Activated gamma-delta T cell treated with anti-CD3 and anti-CD28 coated beads, Interleukin-2, amount 50 U/mL, for 16 hours (primary cell): Measurements from ENCODE around the gene THSD4.

Source experiments
- DNase-seq: peaks from one replicate; pipeline ENCODE4 v3.0.0-alpha.2; 2020; ENCODE audit warnings: low read depth

THSD4 gene

GRCh38 chr15:71628988-71629770 lies 513.9 kb downstream of the THSD4 start:
- no peak for DNase-seq

DNA sequence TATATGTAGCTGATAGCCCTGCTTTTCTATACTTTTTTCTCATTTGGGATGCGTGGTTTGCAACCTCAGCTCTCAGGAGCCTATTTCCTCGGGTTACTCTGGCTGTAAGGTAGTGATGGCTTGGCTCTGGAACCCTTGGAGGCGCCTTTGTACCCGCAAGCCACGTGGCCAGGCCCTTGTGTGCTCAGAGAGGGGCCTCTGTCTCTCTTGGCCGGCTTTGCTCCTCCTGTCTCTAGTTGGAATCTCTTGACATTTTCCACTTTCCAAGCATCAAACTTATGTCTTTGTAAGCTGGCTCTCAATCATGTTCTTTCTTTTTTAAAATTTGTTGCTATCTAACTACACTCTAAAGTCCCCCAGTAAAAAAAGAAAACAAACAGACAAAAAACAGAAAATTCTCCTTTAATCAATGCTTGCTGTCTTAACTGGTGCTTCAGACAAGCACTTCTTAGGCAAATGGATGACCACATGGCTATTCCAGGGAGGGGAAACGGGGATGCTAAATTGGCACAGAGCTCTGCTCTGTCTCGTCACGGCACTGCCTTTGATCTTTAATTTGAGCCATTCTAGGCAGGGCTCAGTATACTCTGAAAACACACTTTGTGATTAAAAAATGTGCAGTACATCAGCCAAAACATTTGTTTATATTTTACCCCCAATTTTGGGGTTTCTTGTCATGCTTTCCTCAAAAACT lies 514.7 kb downstream of the THSD4 start:
- no peak for DNase-seq

- DNase-seq, result no peak
These were observed 515.2 kb downstream of the THSD4 start for GRCh38 chr15:71630475-71630809.

DNA sequence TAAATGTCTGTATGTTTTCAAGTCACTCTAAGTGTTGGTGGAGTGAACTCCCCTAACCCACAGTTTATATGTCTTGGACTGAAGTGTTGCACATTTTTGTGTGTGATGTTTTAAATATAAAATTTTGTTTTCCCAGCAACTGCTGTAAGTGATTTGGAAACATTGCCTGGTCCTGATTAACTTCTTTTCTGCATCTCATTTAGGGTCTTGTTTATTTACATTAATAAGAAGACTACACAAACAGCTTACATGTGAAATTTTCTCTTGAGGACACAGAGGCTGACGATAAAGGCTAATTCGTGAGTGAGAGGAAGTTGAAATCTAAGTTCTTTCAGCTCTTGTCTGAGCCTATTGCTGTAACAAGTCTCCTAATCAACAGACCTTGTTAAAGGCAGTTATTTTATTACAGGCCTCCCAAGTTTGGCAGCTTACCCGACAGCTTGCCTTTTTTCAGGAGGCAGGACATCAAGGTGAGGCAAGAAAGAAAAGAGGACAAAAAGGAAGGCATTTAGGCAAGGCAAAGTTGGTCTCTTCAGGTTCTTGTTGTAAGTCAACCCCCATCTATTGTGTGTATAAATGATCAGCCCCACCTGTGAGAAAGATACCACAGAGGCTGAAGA lies 517.4 kb downstream of the THSD4 start:
- DNase-seq, result no peak

DNA sequence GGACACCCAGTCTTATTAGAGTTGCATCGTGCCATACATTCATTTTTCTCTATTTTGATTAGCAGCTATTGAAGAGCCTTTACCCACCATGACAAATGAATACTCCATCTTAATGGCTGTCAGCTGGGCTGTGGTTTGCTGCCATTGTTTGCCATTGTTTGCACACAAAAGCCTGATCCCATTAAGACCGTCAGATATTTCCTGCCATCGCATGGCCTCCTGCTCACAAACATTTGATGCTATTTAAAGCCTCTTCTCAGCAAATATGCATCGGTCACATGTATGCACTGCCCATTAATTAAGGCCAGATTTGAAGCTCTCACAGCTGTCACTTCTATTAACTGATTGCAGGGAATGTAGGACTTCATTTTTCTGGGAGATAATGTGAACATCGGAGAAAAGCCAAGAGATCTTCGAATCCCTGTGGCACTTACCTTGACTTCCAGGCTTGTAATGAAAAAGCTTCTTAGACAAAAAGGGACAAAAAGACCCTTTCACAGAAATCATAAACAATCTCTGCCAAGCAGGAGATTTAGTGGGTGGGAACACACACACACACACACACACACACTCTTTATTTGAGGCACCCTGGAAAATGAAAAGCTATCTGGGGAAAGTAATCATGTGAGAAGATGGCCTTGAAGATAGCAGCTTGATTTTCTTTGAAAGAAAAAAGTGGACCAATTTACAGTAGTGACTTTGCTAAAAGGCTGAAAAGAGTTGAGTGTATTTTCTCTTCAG lies 519.7 kb downstream of the THSD4 start:
- no peak for DNase-seq

- DNase-seq, result no peak
These were observed 520.5 kb downstream of the THSD4 start for GRCh38 chr15:71635735-71636134.

DNA sequence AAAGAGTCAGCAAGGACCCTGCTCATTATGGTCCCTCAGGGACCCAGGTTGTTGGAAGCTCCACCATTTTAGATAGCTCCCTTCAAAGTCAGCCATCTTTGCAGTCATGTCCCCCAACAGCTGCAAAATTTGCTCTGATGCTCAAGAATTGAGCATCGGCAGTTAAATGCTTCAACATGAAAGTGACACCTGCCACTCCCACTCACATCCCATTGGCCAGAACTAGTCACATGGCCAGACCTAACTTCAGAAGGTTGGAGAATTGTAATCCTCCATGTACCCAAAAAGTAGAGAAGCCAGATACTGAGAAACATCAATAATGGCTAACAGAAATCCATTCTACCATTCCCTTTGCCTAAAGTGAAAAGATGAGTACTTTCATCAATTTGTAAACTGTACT lies 523.6 kb downstream of the THSD4 start:
- DNase-seq, result no peak

DNA sequence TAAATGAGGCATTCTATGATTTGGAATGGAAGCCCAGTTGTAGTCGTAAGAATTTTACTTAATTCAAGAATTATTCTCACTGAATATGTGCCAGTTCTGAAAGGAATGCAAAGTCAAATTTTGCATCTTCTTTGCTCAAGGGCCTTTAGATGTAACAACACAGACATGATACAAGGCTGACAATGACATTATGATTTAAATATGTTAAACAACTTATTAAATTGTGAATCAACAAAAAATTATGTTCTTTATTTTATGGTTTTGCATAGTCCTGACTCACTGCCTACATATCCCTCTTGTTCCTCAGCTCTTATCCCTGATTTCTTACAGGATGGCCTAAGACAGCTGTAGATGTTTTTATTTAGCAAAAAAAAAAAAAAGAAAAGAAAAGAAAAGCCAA lies 524.2 kb downstream of the THSD4 start:
- DNase-seq, result no peak

GRCh38 chr15:71643918-71644317 lies 528.6 kb downstream of the THSD4 start:
- DNase-seq, result no peak

DNA sequence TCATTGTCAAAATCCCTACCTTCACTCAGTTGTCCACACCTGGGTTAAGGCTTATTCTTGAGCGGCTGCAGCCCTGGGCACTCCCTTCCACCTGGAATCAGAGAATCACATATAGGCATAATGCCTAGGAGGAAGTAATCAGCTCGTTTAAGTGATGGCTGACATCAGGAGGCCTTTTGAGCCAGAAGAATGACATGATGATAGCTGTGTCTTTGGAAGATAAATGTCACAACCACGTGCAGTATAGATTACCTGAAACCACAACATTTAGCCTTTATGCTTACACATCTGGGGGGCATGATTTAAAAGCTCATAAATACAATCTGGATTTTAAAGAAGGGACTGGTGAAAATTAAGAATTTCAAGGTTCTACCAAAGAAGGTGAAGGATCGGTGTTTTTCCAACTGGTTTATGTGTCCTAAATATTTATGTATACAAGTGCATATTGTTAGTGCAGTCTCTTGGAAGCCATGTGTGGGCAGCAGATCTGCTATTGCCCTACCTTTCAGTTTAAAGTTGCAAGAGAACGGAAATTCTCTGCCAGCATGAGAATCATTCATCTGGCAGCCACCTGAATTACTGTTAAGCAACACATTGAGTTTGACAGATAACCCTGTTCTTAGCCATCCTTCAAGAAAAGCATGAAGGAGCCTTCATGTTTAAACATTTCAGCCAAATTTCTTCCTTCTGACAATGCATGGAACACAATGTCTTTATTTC lies 531.7 kb downstream of the THSD4 start:
- no peak for DNase-seq

GRCh38 chr15:71647487-71647808 lies 532.2 kb downstream of the THSD4 start:
- no peak for DNase-seq

- DNase-seq, result no peak
These were observed 532.8 kb downstream of the THSD4 start for GRCh38 chr15:71648095-71648494.

DNA sequence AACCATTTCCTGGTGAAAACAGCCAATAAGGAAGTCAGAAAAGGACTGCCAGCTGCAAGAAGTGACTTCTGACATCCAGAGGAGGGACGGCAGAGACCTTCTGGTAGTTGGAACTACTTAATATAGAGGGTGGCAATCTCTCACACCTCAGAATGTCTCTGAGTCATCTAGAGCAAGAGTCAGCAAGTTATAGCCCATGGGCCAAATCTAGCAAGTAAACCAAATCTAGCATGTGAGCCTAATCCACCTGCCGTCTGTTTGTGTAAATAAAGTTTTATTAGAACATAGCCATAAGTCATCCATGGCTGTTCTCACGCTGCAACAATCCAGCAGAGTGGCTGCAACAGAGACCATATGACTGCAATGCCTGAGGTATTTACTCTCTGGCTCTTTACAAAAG lies 534.6 kb downstream of the THSD4 start:
- no peak for DNase-seq

DNA sequence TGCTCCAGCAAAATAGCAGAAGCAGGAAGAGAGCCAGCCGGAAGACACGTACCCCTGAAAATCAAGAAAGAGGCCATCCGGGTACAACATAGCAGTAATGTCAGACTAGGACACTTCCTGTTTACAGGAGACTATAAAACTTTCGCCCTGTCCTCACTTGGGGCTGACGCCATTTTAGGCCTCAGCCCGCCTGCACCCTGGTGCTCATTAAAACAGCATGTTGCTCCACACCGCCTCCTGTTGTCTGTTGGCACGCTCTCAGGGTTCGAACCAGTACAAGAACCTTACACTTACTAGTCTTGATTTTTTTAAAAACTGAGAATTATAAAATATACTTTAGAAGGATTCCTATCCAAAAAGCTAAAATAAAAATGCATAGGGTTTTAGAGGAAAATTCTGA lies 535.3 kb downstream of the THSD4 start:
- DNase-seq, result no peak

DNA sequence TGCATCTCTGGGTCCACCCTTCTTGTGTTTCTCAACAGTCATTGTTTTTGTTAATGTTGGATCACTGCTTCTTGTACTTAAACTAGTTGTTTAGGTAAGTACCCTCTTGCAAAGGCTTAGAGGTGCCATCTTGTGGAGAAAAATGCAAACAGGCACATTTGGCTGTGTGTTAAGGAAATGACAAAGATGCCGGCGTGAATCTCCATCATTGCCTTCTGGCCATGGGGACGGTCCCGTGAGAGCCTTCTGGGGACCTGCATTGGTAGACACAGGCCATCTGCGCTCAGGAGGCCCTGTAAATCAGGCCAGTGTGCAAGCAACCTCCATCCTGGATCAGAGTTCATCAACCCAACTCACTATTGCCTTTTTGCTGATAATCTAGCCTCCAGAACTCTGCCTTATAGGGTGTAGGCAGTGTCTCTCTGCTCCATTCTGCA lies 536.5 kb downstream of the THSD4 start:
- DNase-seq, result no peak

DNA sequence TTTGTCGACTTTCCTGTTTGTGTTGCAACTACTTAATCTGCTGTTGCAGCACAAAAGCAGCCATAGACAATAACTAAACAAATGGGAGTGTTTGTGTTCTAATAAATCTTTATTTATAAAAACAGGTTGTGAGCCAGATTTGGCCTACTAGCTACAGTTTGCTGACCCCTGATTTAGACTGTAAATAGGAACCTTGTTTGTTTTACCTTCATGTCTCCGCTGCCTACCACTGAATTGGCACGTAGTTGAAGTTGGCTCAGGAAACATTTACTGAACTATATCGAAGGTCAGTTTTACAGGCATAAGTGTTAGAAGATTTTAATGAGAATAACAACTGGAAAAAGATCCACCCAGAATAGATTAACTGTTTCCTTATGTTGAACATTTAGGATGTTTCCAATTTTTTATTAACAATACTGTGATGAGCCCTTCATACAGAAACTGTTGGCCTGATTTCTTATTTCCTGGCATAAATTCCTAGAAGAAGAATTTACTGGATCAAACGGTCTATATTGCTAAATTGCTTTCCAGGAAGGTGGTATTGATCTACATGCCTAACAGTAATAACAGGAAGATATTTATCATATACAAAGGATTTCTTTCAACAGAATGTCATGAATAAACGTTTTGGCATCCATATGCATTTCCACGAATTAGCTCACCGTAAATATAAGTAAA lies 538.9 kb downstream of the THSD4 start:
- DNase-seq, result no peak

DNA sequence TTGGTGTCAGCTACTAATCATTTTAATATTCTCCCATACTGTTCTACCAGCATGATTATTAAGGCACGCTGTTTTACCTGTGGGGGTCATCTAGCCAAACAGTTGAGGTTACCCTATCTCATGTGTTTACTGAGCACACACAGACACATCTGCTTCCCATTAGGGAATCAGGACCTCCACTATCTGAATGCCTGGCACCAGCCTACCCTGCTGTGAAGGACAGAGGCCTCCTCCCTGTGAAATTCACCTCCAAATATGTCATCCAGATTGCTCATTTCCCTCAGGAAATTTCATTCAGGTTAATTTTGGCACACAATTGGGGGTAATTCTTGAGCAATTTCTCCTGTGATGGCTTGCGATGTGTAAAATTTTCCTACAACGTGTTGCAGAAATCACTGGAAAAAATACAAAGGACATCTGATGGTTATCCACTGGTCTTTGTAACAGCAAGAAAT lies 539.5 kb downstream of the THSD4 start:
- DNase-seq, result no peak

DNA sequence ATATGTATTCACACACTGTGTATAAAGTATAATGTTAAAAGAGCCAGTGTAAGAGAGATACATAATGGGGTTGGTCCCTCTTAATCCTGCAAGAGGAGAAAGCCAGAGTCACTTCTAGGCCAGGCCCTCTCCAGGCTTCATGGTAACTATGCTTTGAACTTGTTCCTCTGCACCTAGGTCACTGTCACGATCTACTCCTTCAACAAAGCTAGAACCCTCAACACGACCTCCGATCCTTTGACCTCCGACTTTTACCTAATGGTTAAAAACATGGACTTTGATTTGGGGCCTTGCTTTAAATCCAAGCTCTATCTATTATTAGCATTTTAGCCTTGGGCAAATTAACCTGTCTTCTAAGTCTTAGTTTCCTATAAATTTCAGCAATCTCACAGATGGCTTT lies 541.2 kb downstream of the THSD4 start:
- no peak for DNase-seq

- DNase-seq, result no peak
These were observed 541.9 kb downstream of the THSD4 start for GRCh38 chr15:71657141-71657540.

- no peak for DNase-seq
These were observed 542.8 kb downstream of the THSD4 start for GRCh38 chr15:71658036-71658435.
